H1 (cell line): ENCODE measurements around the gene NUP210. TPM values are rescaled to one million over a fixed set of nuclear protein-coding genes. Genes with fewer than 3 reads are reported as not detected.

Source experiments
- CTCF ChIA-PET: fragments of 300-600 bp; sonication (Branson Sonifier 250); formaldehyde crosslinking; loops from one replicate; lab custom pipeline; 2021; ENCODE audit not compliant: partially characterized antibody; lab: Charles Lee
- POLR2A ChIA-PET: fragments of 300-600 bp; sonication (Branson Sonifier 250); formaldehyde crosslinking; loops from one replicate; lab custom pipeline; 2021; ENCODE audit warnings: inconsistent platforms; ENCODE audit not compliant: partially characterized antibody; lab: Charles Lee
- DNase-seq, 2 experiments: peaks; one replicate each; pipeline versions ENCODE4 v3.0.0 to v3.0.0-alpha.2; 2010 to 2022; ENCODE audit warnings: low spot score in 2 of 2, low read depth in 1 of 2, mixed read lengths in 1 of 2
- FAIRE-seq: peaks from 2 replicates; lab custom pipeline; 2011; peaks lifted over from hg19 to GRCh38; lab: Jason Lieb, UNC
- H2AFZ ChIP-seq: 2 replicates; pipeline ENCODE4 v1.8.1; 2012; ENCODE audit warnings: low read length, inconsistent platforms
- H2AK5ac ChIP-seq: 2 replicates; pipeline ENCODE4 v1.6.1; 2013; ENCODE audit warnings: low read depth, low read length
- H2BK120ac ChIP-seq: replicated peaks from 2 replicates; pipeline ENCODE3; 2013; ENCODE audit warnings: low read depth, low read length, inconsistent platforms
- H2BK12ac ChIP-seq: 2 replicates; pipeline ENCODE4 v1.6.1; 2013; ENCODE audit warnings: low read depth, low read length
- H2BK15ac ChIP-seq: 2 replicates; pipeline ENCODE4 v1.6.1; 2013; ENCODE audit warnings: low read length
- H2BK20ac ChIP-seq: 2 replicates; pipeline ENCODE4 v1.6.1; 2013; ENCODE audit warnings: low read length
- H2BK5ac ChIP-seq: 2 replicates; pipeline ENCODE4 v1.6.1; 2013; ENCODE audit warnings: low read depth, low read length
- H3K14ac ChIP-seq: 2 replicates; pipeline ENCODE4 v1.6.1; 2013; ENCODE audit warnings: inconsistent platforms; ENCODE audit not compliant: insufficient read length
- H3K18ac ChIP-seq: 2 replicates; pipeline ENCODE4 v1.6.1; 2013; ENCODE audit warnings: low read length; ENCODE audit errors: extremely low read depth
- H3K23ac ChIP-seq: 2 replicates; pipeline ENCODE4 v1.6.1; 2013; ENCODE audit warnings: inconsistent platforms; ENCODE audit not compliant: insufficient read length
- H3K23me2 ChIP-seq: 2 replicates; pipeline ENCODE4 v1.6.1; 2013; ENCODE audit warnings: low read depth, low read length
- H3K27ac ChIP-seq: 2 replicates; pipeline ENCODE4 v1.6.1; 2011; ENCODE audit warnings: low read depth, low read length, inconsistent platforms
- H3K27me3 ChIP-seq, 4 experiments: replicated peaks in 1 of 4; 1 replicate in 1 of 4; 2 replicates in 3 of 4; pipeline versions ENCODE4 v1.6.1 to v1.8.1; 2011 to 2013; ENCODE audit warnings: low read length in 3 of 4, mild to moderate bottlenecking in 3 of 4, inconsistent platforms in 2 of 4, mixed read lengths in 2 of 4, moderate library complexity in 1 of 4; ENCODE audit not compliant: control insufficient read depth in 3 of 4, insufficient read depth in 3 of 4; ENCODE audit errors: extremely low read depth in 1 of 4
- H3K36me3 ChIP-seq, 4 experiments: 2 replicates each; pipeline versions ENCODE4 v1.6.1 to v1.8.1; 2011 to 2013; ENCODE audit warnings: mild to moderate bottlenecking in 4 of 4, low read length in 3 of 4, moderate library complexity in 2 of 4, control low read depth in 1 of 4, inconsistent platforms in 1 of 4; ENCODE audit not compliant: insufficient read depth in 4 of 4, control insufficient read depth in 2 of 4
- H3K4ac ChIP-seq: replicated peaks from 2 replicates; pipeline ENCODE3; 2013; ENCODE audit warnings: low read length, low read depth, mixed read lengths, inconsistent platforms; ENCODE audit not compliant: insufficient read length
- H3K4me1 ChIP-seq, 4 experiments: replicated peaks in 1 of 4; 1 replicate in 1 of 4; 2 replicates in 3 of 4; pipeline versions ENCODE4 v1.6.1 to v1.8.1; 2011 to 2013; ENCODE audit warnings: low read length in 3 of 4, inconsistent platforms in 2 of 4, mixed read lengths in 1 of 4; ENCODE audit not compliant: insufficient read depth in 4 of 4, control insufficient read depth in 3 of 4
- H3K4me2 ChIP-seq, 2 experiments: 2 replicates each; pipeline versions ENCODE4 v1.6.1 to v1.8.1; 2011 to 2013; ENCODE audit warnings: low read depth in 2 of 2, low read length in 2 of 2, control low read depth in 1 of 2, inconsistent platforms in 1 of 2, mild to moderate bottlenecking in 1 of 2; ENCODE audit not compliant: insufficient read depth in 1 of 2
- H3K4me3 ChIP-seq, 4 experiments: fragments of 200-600, 300-600 bp in 1 of 4; sonication (generic), shearing (Covaris generic), sonication (Bioruptor Twin) in 1 of 4; 2 replicates each; pipeline versions ENCODE4 v1.5.1 to v1.8.1; 2011 to 2016; ENCODE audit warnings: low read length in 4 of 4, low read depth in 3 of 4, control low read depth in 2 of 4, inconsistent platforms in 2 of 4, mild to moderate bottlenecking in 2 of 4, mixed read lengths in 1 of 4, moderate library complexity in 1 of 4; ENCODE audit not compliant: insufficient read depth in 2 of 4; ENCODE audit errors: extremely low read depth in 1 of 4
- H3K56ac ChIP-seq: replicated peaks from 2 replicates; pipeline ENCODE3; 2013; ENCODE audit warnings: low read depth, mild to moderate bottlenecking, mixed read lengths, low read length, inconsistent platforms; ENCODE audit not compliant: insufficient read length
- H3K79me1 ChIP-seq: 2 replicates; pipeline ENCODE4 v1.6.1; 2013; ENCODE audit warnings: low read depth, low read length, control low read depth
- H3K79me2 ChIP-seq, 2 experiments: 2 replicates each; pipeline versions ENCODE4 v1.6.1 to v1.8.1; 2012 to 2013; ENCODE audit warnings: low read length in 2 of 2, mild to moderate bottlenecking in 2 of 2, inconsistent platforms in 1 of 2; ENCODE audit not compliant: insufficient read depth in 2 of 2, control insufficient read depth in 1 of 2
- H3K9ac ChIP-seq, 4 experiments: replicated peaks in 1 of 4; 1 replicate in 1 of 4; 2 replicates in 3 of 4; pipeline versions ENCODE4 v1.6.1 to v1.8.1; 2011 to 2013; ENCODE audit warnings: low read depth in 3 of 4, low read length in 3 of 4, control low read depth in 2 of 4, mild to moderate bottlenecking in 2 of 4, moderate library complexity in 2 of 4, inconsistent platforms in 1 of 4; ENCODE audit errors: extremely low read depth in 1 of 4
- H3K9me3 ChIP-seq, 2 experiments: 2 replicates each; pipeline versions ENCODE4 v1.6.1 to v1.8.1; 2012 to 2013; ENCODE audit warnings: mild to moderate bottlenecking in 2 of 2, moderate library complexity in 2 of 2, control low read depth in 1 of 2, inconsistent platforms in 1 of 2, low read depth in 1 of 2, low read length in 1 of 2, mixed read lengths in 1 of 2; ENCODE audit not compliant: insufficient read depth in 2 of 2
- H4K20me1 ChIP-seq, 2 experiments: replicated peaks in 1 of 2; 2 replicates each; pipeline versions ENCODE3 to v1.8.1; 2011 to 2013; ENCODE audit warnings: inconsistent platforms in 2 of 2, low read length in 2 of 2, mild to moderate bottlenecking in 1 of 2; ENCODE audit not compliant: insufficient read depth in 2 of 2, control insufficient read depth in 1 of 2
- H4K5ac ChIP-seq: 2 replicates; pipeline ENCODE4 v1.6.1; 2013; ENCODE audit warnings: low read length, low read depth, mixed read lengths, inconsistent platforms; ENCODE audit not compliant: insufficient read length
- H4K8ac ChIP-seq: 2 replicates; pipeline ENCODE4 v1.8.0; 2013; ENCODE audit warnings: mild to moderate bottlenecking, moderate library complexity, low read length, inconsistent platforms; ENCODE audit not compliant: insufficient read depth; ENCODE audit errors: extremely low read depth
- H4K91ac ChIP-seq: replicated peaks from 2 replicates; pipeline ENCODE3; 2013; ENCODE audit warnings: low read length, mixed read lengths, inconsistent platforms; ENCODE audit not compliant: insufficient read length
- BRCA1 ChIP-seq: IDR thresholded peaks from 2 replicates; pipeline ENCODE4 v1.6.1; 2012; ENCODE audit warnings: low read depth, low read length, improper control_type of control experiment
- CBX5 ChIP-seq: fragments of 300-800, 300-1000 bp; sonication (generic); IDR thresholded peaks from 2 replicates; pipeline ENCODE4 v1.7.1; 2016; ENCODE audit warnings: antibody characterized with exemption, low read length, low read depth
- SIN3A ChIP-seq, 2 experiments: IDR thresholded peaks in 1 of 2; conservative IDR thresholded peaks in 1 of 2; 2 replicates each; pipeline ENCODE4 v1.6.1; 2011 to 2012; ENCODE audit warnings: low read length in 2 of 2, improper control_type of control experiment in 1 of 2, low read depth in 1 of 2, mild to moderate bottlenecking in 1 of 2
- SP2 ChIP-seq: IDR thresholded peaks from 2 replicates; pipeline ENCODE4 v1.6.1; 2012; ENCODE audit warnings: mild to moderate bottlenecking, low read length, inconsistent platforms
- WGBS, 2 experiments: shearing (Covaris generic) in 1 of 2; methylation state at CpG; one replicate each; pipeline versions ENCODE4 v1.1.6 to v1.1.7; 2013 to 2015; ENCODE audit warnings: low lambda C conversion rate in 2 of 2, mixed read lengths in 2 of 2, inconsistent platforms in 1 of 2, low coverage in 1 of 2, missing lambda C conversion rate in 1 of 2; ENCODE audit not compliant: insufficient replicate concordance in 2 of 2, insufficient coverage in 1 of 2, insufficient read length in 1 of 2; ENCODE audit errors: extremely low coverage in 1 of 2, missing lambda C conversion rate in 1 of 2; 5-methylcytosine and 5-hydroxymethylcytosine counted together
- polyA plus RNA-seq, 7 experiments: library from polyadenylated mRNA; depleted of rRNA in 3 of 7; stranded (reverse) in 5 of 7; unstranded in 2 of 7; fragments of >200 nt in 5 of 7; fragments of 200-250 nt in 2 of 7; gene quantifications; 1 replicate in 5 of 7; 2 replicates in 1 of 7; 4 replicates in 1 of 7; pipeline versions ENCODE4 v1.2.1 to v1.2.3, GENCODE V29; 2011 to 2013; ENCODE audit warnings: missing spikeins in 2 of 7, mixed read lengths in 2 of 7
- total RNA-seq: library from RNA; stranded (reverse); fragmentation: NEBNext Ultra II Directional; extraction: Animal tissue kit (Norgen Biotek cat#: 25700); gene quantifications from 2 replicates; pipeline ENCODE4 v1.2.1, GENCODE V29; 2021

The NUP210 gene
- total and polyA plus RNA-seq, 2 of the 8 experiments (the other 6 are each of a cell fraction or from before 2014, with no cell fraction given): 51.0 to 53.7 TPM

- H2AK5ac ChIP-seq: no peak overlapping the region; the same call in 1 of the 2 replicates
- CTCF ChIA-PET: interaction anchor here (0.7 to 12.6 kb wide), 22 partner anchors 9 to 318 kb away, joined by 3 to 99 read pairs (median 8); no protein-coding TSS in a partner anchor
- H2BK20ac ChIP-seq: no peak overlapping the region
- peak overlapping the region; percentile 26; the same call in 1 of the 2 replicates for H2BK5ac ChIP-seq
- H3K27me3 ChIP-seq: no peaks in the 10 kb centered on the region
- no peaks in the 10 kb centered on the region; the same call in 1 of the 2 replicates for H3K79me1 ChIP-seq
- peak overlapping the region; percentile 67 for H3K18ac ChIP-seq
- no peak overlapping the region for H3K56ac ChIP-seq
- no peaks in the 10 kb centered on the region for H4K20me1 ChIP-seq
- H3K23ac ChIP-seq: no peak overlapping the region
- no peak overlapping the region for H3K27ac ChIP-seq
- no peaks in the 10 kb centered on the region for H3K9me3 ChIP-seq
- WGBS, 2 experiments: 85% methylated on average over 8 of the region's 8 CpGs; no CpG with 5 or more reads in 1 of the 2 experiments
- 0 out of 2 replicates have a peak overlapping the region, but pooled peaks have one; percentile 93 for H2BK12ac ChIP-seq
- no peaks in the 10 kb centered on the region for H3K79me2 ChIP-seq
- peak overlapping the region; percentile 36 for H4K91ac ChIP-seq
- no peak overlapping the region for H3K4me2 ChIP-seq
- no peak overlapping the region for H4K8ac ChIP-seq
- no peak overlapping the region for H4K5ac ChIP-seq
- no peak overlapping the region for H3K4me3 ChIP-seq
- no peak overlapping the region for H3K4ac ChIP-seq
- no peak for FAIRE-seq
- H2BK15ac ChIP-seq: 0 out of 2 replicates have a peak overlapping the region, but pooled peaks have one; percentile 84
- H3K23me2 ChIP-seq: no peaks in the 10 kb centered on the region
- peaks cover 25 to 53% (median 36%) of the 10 kb centered on the region in 4 experiments for H3K4me1 ChIP-seq
- H3K14ac ChIP-seq: no peak overlapping the region
- TF ChIP-seq SIN3A (conservative IDR thresholded peaks at IDR 0.05 in 1 of 2, IDR thresholded peaks at IDR 0.05 in 1 of 2; ENCODE audit: low read depth in 1 of 2, low read length in 2 of 2) (no peak), BRCA1 (no peak), SP2 (no peak), CBX5 (no peak)
- TF ChIP-seq, all 59 proteins: peak for 0
- Histone ChIP-seq H2BK120ac (no peak overlapping the region), H3K9ac (no peak overlapping the region), H2AFZ (no peak overlapping the region), H3K36me3 (peaks cover 0 to 9% (median 4%) of the 10 kb centered on the region in 4 experiments; a peak in 5 of 8 replicates)
- no peak for DNase-seq
- POLR2A ChIA-PET: interaction anchor here (1.8 kb wide), 1 partner anchor 9 kb away, joined by 5 read pairs; no protein-coding TSS in a partner anchor
These were observed 74.8 kb downstream of the NUP210 start for GRCh38 chr3:13345284-13345683.
